Activated CD8-positive, alpha-beta memory T cell treated with anti-CD3 and anti-CD28 coated beads, Interleukin-2, amount 50 U/mL, for 48 hours (primary cell): ENCODE results near the gene ZDHHC24.
A peak's percentile ranks its signal among the peaks of the same experiment; 100 is the strongest.
"Not testable (repeated sequence)": the region's sequence is repeated elsewhere in the genome, so short reads cannot be mapped to it uniquely, and the experiment has no call there.

ENCODE experiments used
- DNase-seq: peaks from one replicate; pipeline ENCODE4 v3.0.0-alpha.2; 2020

ZDHHC24 gene

GRCh38 chr11:66543263-66544107 is 2.4 kb downstream of the ZDHHC24 start:
- DNase-seq = peak; percentile 79

GRCh38 chr11:66542362-66542761 is 3.5 kb downstream of the ZDHHC24 start:
- DNase-seq = no peak

- DNase-seq = no peak
Observed at GRCh38 chr11:66541892-66542291, 4.0 kb downstream of the ZDHHC24 start.

- DNase-seq = not testable (repeated sequence)
Observed at GRCh38 chr11:66540598-66540997, 5.2 kb downstream of the ZDHHC24 start.

- DNase-seq = no peak
Observed at GRCh38 chr11:66539870-66540213, 6.0 kb downstream of the ZDHHC24 start.

GRCh38 chr11:66539170-66539869 is 6.5 kb downstream of the ZDHHC24 start:
- DNase-seq = no peak

- DNase-seq = no peak
Observed at GRCh38 chr11:66532784-66533183, 13.1 kb downstream of the ZDHHC24 start.

- no peak for DNase-seq
Observed at GRCh38 chr11:66531841-66532240, 14.0 kb downstream of the ZDHHC24 start.

GRCh38 chr11:66530927-66531709 is 14.7 kb downstream of the ZDHHC24 start:
- DNase-seq = no peak

- DNase-seq = no peak
Observed at GRCh38 chr11:66529655-66530054, 16.2 kb downstream of the ZDHHC24 start.

GRCh38 chr11:66529069-66529468 is 16.8 kb downstream of the ZDHHC24 start:
- DNase-seq = no peak

GRCh38 chr11:66524304-66525040 is 21.4 kb downstream of the ZDHHC24 start:
- no peak for DNase-seq

- no peak for DNase-seq
Observed at GRCh38 chr11:66523611-66524010, 22.2 kb downstream of the ZDHHC24 start.

GRCh38 chr11:66510990-66511339 is 34.9 kb downstream of the ZDHHC24 start:
- no peak for DNase-seq

GRCh38 chr11:66510271-66510989 is 35.4 kb downstream of the ZDHHC24 start, which contains the start of gene BBS1:
BBS1 (plus strand) TSS chr11:66510635; CDS start chr11:66510660, 25 bp downstream.
- peak; percentile 93 for DNase-seq

GRCh38 chr11:66509131-66509561 is 36.7 kb downstream of the ZDHHC24 start:
- no peak for DNase-seq

GRCh38 chr11:66505276-66505816 is 40.5 kb downstream of the ZDHHC24 start:
- DNase-seq = no peak

GRCh38 chr11:66498506-66498905 is 47.3 kb downstream of the ZDHHC24 start:
- DNase-seq = no peak

GRCh38 chr11:66497206-66497605 is 48.6 kb downstream of the ZDHHC24 start:
- DNase-seq = no peak

- no peak for DNase-seq
Observed at GRCh38 chr11:66495401-66495854, 50.4 kb downstream of the ZDHHC24 start.

GRCh38 chr11:66494935-66495334 is 50.9 kb downstream of the ZDHHC24 start:
- DNase-seq = no peak

- DNase-seq = no peak
Observed at GRCh38 chr11:66494458-66494857, 51.4 kb downstream of the ZDHHC24 start.
